Activated CD4-positive, alpha-beta T cell treated with anti-CD3 and anti-CD28 coated beads, Interleukin-2, amount 10 ng/mL, durations not matched to agents 7 days and 5 days (primary cell): ENCODE data around the gene JMJD8. TPM values are rescaled to one million over a fixed set of nuclear protein-coding genes. Genes with fewer than 3 reads are reported as not detected.
"Not testable (repeated sequence)": the region's sequence is repeated elsewhere in the genome, so short reads cannot be mapped to it uniquely, and the experiment has no call there.

Experiments
- CTCF ChIA-PET: fragments of 350-600 bp; sonication (Branson Sonifier 250); formaldehyde crosslinking; loops from one replicate; lab custom pipeline; 2021; ENCODE audit warnings: antibody characterized with exemption; lab: Charles Lee
- POLR2A ChIA-PET: fragments of 350-600 bp; sonication (Branson Sonifier 250); formaldehyde crosslinking; loops from one replicate; lab custom pipeline; 2021; ENCODE audit warnings: antibody characterized with exemption; lab: Charles Lee
- DNase-seq: peaks from one replicate; pipeline ENCODE4 v3.0.0-alpha.2; 2020
- H3K27ac Mint-ChIP-seq: one replicate; pipeline ENCODE4 v1.8.0; 2021; ENCODE audit warnings: mild to moderate bottlenecking, moderate library complexity, mixed read lengths
- H3K27me3 Mint-ChIP-seq: one replicate; pipeline ENCODE4 v1.8.0; 2021; ENCODE audit warnings: mixed read lengths
- H3K36me3 Mint-ChIP-seq: one replicate; pipeline ENCODE4 v1.8.0; 2021; ENCODE audit warnings: low read depth, mixed read lengths
- H3K4me1 Mint-ChIP-seq: one replicate; pipeline ENCODE4 v1.8.0; 2021; ENCODE audit warnings: mixed read lengths
- H3K4me3 Mint-ChIP-seq: one replicate; pipeline ENCODE4 v1.8.0; 2021; ENCODE audit warnings: mild to moderate bottlenecking, moderate library complexity, mixed read lengths
- H3K9me3 Mint-ChIP-seq: one replicate; pipeline ENCODE4 v1.8.0; 2021; ENCODE audit warnings: mixed read lengths
- total RNA-seq, 2 experiments: library from RNA; stranded (reverse); gene quantifications; one replicate each; pipeline ENCODE4 v1.2.3, GENCODE V29; 2021

Gene JMJD8
- total RNA-seq, 2 experiments from 2014 or later = 33.8 to 34.3 TPM

DNA sequence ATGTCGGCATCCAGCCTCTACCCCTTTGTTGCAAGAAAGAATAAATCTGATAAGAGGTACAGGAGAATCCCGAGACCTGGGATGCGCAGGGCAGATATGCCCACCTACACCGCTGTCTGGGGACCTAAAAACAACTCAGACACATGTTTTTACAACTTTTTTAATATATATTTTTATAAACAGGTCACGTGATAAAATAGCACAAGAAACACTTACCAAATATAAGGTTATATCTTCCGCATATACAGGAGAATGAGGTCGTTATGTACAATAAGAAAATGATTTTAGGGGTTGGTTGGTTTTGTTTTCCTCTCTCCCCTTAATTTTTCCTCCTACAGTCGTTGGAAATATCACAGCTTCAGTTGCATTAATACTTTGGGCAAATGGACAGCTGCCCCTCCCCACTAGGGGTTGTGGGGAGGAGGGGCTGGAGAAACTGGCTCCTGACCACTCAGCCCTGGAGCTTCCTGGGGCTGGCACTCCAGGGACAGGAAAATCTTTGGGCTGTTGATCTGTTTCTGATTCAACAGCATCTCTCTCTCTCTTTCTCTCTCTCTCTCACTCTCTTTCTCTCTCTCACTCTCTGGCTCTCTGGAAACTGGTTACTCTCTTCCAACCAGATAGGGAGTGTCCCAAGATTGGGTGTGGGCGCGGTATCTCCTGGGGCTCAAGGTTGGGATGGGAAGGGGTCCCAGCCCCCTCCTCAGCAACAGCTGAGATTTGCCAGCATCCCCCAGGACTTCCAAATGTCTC is 8.4 kb upstream of the JMJD8 start:
- Mint-ChIP-seq H3K36me3 (peaks cover 4% of the 10 kb centered on the region), H3K27ac (no peak overlapping the region), H3K4me3 (no peak overlapping the region), H3K27me3 (peaks cover 15% of the 10 kb centered on the region), H3K9me3 (no peaks in the 10 kb centered on the region), H3K4me1 (peaks cover 39% of the 10 kb centered on the region)
- ChIA-PET CTCF (interaction anchor here (1.3 kb wide), 1 partner anchor 56 kb away, joined by 3 read pairs; the partner anchor contains the start of gene METTL26), POLR2A (no interaction called here)
- no peak for DNase-seq

DNA sequence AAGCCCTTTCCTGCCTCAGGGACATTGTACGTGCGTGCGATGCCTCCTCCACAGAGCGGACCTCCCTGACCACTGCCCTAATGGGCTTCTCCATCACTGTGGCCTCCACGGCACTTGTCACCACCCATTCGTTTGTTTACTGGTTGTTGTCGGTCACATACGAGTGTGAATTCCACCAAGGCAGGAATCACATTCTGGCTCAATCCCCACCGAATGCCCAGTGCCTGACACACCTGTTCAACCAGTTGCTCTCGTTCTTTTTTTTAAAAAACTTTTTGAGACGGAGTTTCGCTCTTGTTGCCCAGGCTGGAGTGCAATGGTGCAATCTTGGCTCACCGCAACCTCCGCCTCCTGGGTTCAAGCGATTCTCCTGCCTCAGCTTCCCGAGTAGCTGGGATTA is 7.1 kb upstream of the JMJD8 start:
- Mint-ChIP-seq H3K27me3 (peaks cover 15% of the 10 kb centered on the region), H3K4me1 (peaks cover 36% of the 10 kb centered on the region), H3K27ac (peak overlapping the region; percentile 76), H3K4me3 (peak overlapping the region; percentile 89)
- DNase-seq, POLR2A ChIA-PET, H3K9me3 Mint-ChIP-seq, H3K36me3 Mint-ChIP-seq: not testable (repeated sequence)
- CTCF ChIA-PET = interaction anchor here (1.5 kb wide), 1 partner anchor 10 kb away, joined by 3 read pairs; no protein-coding TSS in a partner anchor

DNA sequence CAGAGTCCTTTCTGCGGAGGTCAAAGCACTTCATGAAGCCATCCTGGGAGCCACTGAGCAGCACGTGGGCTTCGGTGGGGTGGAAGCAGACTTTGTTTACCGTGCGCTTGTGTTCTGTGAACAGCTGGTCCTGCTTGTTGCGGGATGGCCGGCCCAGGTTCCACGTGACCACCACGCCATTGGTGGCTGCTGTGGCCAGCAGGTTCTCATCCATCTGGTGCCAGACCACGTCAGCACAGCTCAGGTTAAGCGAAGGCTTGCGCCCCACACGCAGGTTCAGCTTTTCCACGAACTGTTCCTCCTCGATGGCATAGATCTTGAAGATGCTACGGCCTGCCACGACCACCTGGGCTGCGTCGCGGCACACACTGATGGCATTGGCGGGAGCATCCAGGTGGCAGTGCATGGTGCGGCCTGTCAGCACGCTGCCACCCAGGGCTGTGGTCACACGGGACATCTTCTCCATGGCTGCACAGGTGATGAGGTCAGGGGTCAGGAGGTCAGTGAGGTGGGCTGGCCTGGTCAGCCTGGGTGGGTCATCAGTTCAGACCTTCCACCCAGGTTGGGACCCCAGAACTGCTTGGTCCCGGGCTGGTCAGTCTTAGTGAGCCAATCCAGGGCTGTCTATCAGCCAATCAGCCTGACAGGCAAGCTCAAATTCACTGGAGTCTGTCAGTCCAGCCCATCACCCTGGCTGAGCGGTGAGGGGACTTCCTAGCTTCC is 5.2 kb upstream of the JMJD8 start:
- Mint-ChIP-seq H3K27ac (peak overlapping the region; percentile 89), H3K27me3 (peaks cover 13% of the 10 kb centered on the region), H3K9me3 (no peaks in the 10 kb centered on the region), H3K4me1 (peaks cover 35% of the 10 kb centered on the region), H3K36me3 (peaks cover 9% of the 10 kb centered on the region), H3K4me3 (peak overlapping the region; percentile 89)
- DNase-seq = no peak
- ChIA-PET POLR2A (no interaction called here), CTCF (interaction anchor here (0.7 to 1.5 kb wide), 9 partner anchors 9 to 1016 kb away, joined by 3 to 5 read pairs (median 3); partner anchors contain the start of genes CIAO3, MAPK8IP3, RHBDL1 and RHOT2)

DNA sequence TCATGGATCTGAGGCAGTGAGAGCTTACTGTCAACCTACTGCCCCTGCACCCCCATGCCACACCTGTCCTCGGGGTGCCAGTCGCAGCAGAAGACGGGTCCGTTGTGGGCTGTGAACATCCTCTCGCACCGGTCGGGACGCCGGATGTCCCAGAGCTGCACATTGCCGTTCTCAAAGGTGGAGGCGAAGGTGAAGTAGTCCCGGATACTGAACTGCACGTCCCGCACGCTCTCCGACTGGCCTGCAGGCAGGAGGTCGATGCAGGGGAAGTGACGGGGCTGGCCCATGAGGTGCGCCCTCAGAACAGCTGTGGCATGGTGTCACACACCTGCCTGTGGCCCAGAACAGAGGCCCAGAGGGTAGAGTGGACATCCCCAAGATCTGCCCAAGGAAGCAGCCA is 3.4 kb upstream of the JMJD8 start:
- Mint-ChIP-seq H3K4me3 (peak overlapping the region; percentile 16), H3K9me3 (no peaks in the 10 kb centered on the region), H3K36me3 (peaks cover 12% of the 10 kb centered on the region), H3K27ac (no peak overlapping the region), H3K4me1 (peaks cover 44% of the 10 kb centered on the region), H3K27me3 (peaks cover 4% of the 10 kb centered on the region)
- ChIA-PET POLR2A (no interaction called here), CTCF (interaction anchor here (1.0 to 2.1 kb wide), 2 partner anchors 19 to 40 kb away, joined by 3 to 5 read pairs; partner anchors contain the start of gene RHOT2)
- no peak for DNase-seq

DNA sequence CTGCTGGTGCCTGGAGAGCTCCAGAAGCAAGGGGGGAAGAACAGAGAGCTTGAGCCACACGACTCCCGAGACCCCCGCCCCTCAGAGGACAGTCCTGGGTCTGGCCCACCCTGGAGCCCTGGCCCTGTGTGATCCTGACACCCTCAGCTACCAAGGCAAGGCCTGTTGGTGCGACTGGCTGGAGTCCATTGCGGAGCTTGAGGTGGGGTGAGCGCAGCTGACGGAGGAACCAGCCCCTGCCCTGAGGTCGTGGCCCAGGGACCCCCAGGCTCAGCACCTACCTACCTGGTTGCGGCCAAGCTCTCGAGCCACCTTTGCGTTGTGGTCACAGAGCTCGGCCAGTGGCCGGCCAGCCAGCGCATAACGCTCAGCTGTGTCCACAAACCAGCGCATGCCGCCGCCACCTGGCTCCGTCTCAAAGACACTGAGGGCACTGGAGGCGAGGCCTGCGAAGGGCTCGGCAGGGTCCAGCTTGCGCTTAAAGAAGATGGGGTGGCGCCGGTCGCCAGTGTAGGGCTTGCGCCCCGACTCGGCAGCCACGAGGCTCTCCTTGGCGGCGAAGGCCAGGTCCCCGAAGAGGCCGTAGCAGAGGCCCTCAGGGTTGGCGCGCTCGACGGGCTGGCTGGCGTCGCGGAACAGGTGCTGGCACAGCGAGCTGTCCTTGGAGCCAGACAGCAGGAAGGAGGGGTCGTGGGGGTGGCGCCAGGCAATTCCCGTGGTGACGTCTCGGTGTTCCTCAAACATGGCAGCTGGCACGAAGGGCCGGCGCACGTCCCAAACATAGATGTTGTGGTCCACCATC is 2.5 kb upstream of the JMJD8 start:
- no peak for DNase-seq
- POLR2A ChIA-PET = no interaction called here
- Mint-ChIP-seq H3K27me3 (no peaks in the 10 kb centered on the region), H3K4me1 (peaks cover 51% of the 10 kb centered on the region), H3K27ac (no peak overlapping the region), H3K9me3 (no peaks in the 10 kb centered on the region), H3K4me3 (no peak overlapping the region), H3K36me3 (peaks cover 19% of the 10 kb centered on the region)
- CTCF ChIA-PET = interaction anchor here (1.0 to 2.1 kb wide), 4 partner anchors 9 to 103 kb away, joined by 3 to 6 read pairs (median 4); partner anchors contain the start of gene RHOT2

DNA sequence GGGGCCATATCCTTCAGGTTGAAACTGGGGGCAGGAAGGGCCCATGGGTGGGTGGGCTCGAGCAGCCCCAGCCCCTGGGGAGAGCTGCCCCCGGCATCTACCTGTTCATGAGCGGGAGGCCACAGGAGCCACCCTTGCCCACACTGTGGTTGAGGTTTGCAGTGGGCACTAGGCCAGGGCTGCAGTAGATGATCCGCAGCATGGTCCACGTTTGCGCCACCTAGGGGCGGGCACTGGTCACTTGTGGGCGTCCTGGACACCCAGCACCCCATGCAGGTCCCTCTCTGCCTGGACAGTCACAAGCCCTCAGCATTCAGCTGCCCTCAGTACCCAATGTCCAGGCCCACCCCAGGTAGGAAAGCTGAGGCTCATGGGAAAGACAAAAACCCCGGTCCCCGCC is 1.8 kb upstream of the JMJD8 start:
- no peaks in the 10 kb centered on the region for H3K9me3 Mint-ChIP-seq
- H3K4me3 Mint-ChIP-seq = no peak overlapping the region
- DNase-seq = no peak
- peak overlapping the region; percentile 46 for H3K27ac Mint-ChIP-seq
- ChIA-PET POLR2A (no interaction called here), CTCF (interaction anchor here (1.1 to 2.1 kb wide), 3 partner anchors 9 to 104 kb away, joined by 3 to 6 read pairs (median 5); partner anchors contain the start of gene RHOT2)
- peaks cover 19% of the 10 kb centered on the region for H3K36me3 Mint-ChIP-seq
- H3K27me3 Mint-ChIP-seq = no peaks in the 10 kb centered on the region
- H3K4me1 Mint-ChIP-seq = peaks cover 54% of the 10 kb centered on the region

DNA sequence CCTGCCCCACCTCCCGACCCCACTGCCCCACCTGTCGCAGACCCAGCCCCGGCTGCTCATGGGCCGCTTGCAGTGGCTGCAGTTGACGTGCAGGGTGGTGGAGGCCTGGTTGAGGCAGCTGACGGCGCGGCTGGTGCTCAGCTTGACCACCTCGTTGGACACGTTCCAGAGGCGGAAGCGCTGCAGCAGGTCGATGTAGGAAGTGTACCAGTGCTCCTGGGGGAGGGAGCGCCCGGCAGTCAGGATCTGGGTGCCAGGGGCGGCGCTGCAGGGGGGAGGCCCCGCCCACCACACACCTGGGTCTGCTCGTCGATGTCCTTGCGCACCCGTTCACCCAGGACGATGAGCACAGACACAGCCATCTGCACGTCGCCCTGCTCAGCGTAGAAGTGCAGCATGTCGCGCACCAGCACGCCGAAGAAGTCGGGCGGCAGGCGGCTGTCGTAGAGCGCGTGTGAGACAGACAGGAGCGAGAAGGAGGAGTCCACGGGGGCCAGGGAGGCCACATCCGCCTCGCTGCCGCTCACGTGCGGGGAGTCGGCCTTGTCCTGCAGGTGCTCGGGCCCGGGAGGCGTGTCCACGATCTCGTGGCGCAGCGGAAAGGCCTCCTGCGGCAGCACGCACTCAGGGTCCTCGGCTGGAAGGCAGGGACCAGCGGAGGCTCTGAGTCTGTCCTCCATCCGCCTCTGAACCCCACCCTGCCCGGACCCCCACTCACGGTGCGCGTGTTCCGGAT is 995 bp upstream of the JMJD8 start:
- CTCF ChIA-PET = interaction anchor here (1.3 to 1.4 kb wide), 2 partner anchors 10 to 12 kb away, joined by 4 to 6 read pairs; no protein-coding TSS in a partner anchor

DNA sequence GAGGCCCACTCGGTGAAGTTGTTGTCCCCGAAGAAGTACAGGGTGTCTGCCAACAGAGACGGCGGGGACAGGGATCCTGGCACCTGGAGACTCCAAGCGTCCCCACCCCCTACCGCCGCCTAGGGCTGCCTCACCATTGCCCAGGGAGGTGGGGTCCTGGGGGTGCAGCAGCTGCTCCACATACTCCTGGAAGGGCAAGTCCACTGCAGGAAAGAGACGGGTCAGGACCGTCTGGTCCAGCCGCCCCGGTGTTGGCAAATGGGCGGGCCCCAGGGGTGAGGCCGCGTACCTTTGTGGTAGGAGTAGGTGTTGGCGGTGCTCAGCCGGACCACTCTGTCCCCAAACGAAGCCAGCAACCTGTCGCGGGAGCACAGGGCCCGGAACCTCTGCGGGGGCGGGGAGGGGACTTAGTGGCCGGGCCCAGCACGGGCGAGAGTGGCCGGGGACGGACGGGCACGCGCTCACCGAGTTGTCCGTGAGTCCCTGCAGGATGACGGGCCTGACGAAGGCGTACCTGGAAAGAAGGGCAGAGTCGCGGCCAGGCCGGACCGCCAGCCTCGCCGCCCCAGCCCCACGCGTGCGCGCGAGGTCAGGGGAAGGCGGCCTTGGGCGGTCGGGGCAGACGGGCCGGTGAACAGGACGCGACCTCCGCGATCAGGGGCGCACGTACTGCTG is 601 bp downstream of the JMJD8 start:
- peaks cover 41% of the 10 kb centered on the region for H3K4me1 Mint-ChIP-seq
- CTCF ChIA-PET = interaction anchor here (1.2 to 1.4 kb wide), 2 partner anchors 10 to 16 kb away, joined by 4 read pairs; partner anchors contain the start of gene RHOT2
- POLR2A ChIA-PET = no interaction called here
- H3K4me3 Mint-ChIP-seq = peak overlapping the region; percentile 72
- peaks cover 18% of the 10 kb centered on the region for H3K36me3 Mint-ChIP-seq
- peak overlapping the region; percentile 66 for H3K27ac Mint-ChIP-seq
- H3K9me3 Mint-ChIP-seq = no peaks in the 10 kb centered on the region
- H3K27me3 Mint-ChIP-seq = no peaks in the 10 kb centered on the region
- DNase-seq = no peak

More for the DNA sequence above, 995 bp upstream of the JMJD8 start:
- POLR2A ChIA-PET = interaction anchor here (0.6 kb wide), 1 partner anchor 154 kb away, joined by 3 read pairs; no protein-coding TSS in a partner anchor
- no peak overlapping the region for H3K4me3 Mint-ChIP-seq
- DNase-seq = no peak
- no peaks in the 10 kb centered on the region for H3K27me3 Mint-ChIP-seq
- H3K9me3 Mint-ChIP-seq = no peaks in the 10 kb centered on the region
- peaks cover 18% of the 10 kb centered on the region for H3K36me3 Mint-ChIP-seq
- H3K4me1 Mint-ChIP-seq = peaks cover 49% of the 10 kb centered on the region
- no peak overlapping the region for H3K27ac Mint-ChIP-seq

DNA sequence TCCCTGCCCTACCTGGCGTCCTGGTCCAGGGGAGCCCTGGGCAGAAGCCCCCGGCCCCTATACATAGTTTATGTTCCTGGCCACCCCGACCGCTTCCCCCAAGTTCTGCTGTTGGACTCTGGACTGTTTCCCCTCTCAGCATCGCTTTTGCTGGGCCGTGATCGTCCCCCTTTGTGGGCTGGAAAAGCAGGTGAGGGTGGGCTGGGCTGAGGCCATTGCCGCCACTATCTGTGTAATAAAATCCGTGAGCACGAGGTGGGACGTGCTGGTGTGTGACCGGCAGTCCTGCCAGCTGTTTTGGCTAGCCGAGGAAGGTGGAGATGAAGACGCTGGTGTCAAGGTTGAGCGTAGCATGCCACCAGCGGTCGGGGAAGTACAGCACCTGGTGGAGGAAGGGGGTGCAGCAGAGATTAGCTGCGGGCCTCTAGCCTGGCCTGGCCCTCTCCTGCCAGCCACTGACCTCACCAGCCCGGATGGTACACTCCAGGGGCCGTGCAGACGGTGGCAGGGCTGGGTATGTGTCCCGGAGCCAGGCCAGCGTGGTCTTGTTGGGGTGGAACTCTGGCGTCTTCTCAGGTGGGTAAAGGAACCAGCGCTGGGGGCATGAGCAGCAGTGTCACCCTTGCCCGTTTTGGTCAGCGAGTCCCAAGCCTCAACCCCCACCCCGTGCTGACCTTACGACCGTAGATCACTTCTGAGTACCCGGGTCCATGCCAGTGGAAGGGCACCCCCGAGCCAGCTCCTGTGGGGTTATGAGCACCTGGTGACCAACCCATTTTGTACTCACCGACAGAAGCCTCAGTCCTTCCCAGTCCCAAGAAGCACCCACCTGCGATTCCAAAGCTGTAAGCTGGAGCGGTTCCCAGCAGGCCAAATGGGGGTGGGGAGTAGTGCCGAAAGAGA is 1.4 kb downstream of the JMJD8 start:
- no peaks in the 10 kb centered on the region for H3K27me3 Mint-ChIP-seq
- H3K9me3 Mint-ChIP-seq = no peaks in the 10 kb centered on the region
- H3K36me3 Mint-ChIP-seq = peaks cover 18% of the 10 kb centered on the region
- peak overlapping the region; percentile 72 for H3K4me3 Mint-ChIP-seq
- CTCF ChIA-PET = interaction anchor here (1.2 kb wide), 1 partner anchor 15 kb away, joined by 4 read pairs; the partner anchor contains the start of gene RHOT2
- POLR2A ChIA-PET = no interaction called here
- H3K4me1 Mint-ChIP-seq = peaks cover 41% of the 10 kb centered on the region
- DNase-seq = no peak
- peak overlapping the region; percentile 66 for H3K27ac Mint-ChIP-seq

DNA sequence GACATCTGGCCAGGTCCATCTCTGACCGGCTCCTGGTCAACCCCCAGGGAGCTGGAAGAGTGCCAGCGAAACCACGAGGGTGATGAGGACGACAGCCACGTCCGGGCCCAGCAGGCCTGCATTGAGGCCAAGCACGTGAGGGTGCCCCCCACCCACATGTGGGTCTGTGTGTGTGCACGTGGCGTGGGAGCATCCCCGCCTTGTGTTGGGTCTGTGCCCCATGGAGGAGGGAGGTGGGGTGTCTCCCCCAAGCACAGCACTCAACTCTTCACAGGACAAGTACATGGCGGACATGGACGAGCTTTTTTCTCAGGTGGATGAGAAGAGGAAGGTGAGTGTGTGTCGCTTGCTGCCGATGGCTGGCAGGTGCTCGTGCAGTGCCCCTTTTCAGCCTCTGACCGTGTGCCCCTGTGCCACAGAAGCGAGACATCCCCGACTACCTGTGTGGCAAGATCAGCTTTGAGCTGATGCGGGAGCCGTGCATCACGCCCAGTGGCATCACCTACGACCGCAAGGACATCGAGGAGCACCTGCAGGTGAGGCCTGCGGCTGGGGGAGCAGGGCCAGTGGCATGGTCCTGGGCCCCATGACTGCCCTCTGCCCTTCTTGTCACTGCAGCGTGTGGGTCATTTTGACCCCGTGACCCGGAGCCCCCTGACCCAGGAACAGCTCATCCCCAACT is 2.2 kb downstream of the JMJD8 start:
- POLR2A ChIA-PET = no interaction called here
- CTCF ChIA-PET = interaction anchor here (1.1 to 2.4 kb wide), 2 partner anchors 8 to 14 kb away, joined by 4 to 9 read pairs; partner anchors contain the start of genes RHOT2 and WDR24
- Mint-ChIP-seq H3K27ac (peak overlapping the region; percentile 48), H3K36me3 (peaks cover 18% of the 10 kb centered on the region), H3K4me3 (peak overlapping the region; percentile 72), H3K4me1 (peaks cover 39% of the 10 kb centered on the region), H3K9me3 (no peaks in the 10 kb centered on the region), H3K27me3 (no peaks in the 10 kb centered on the region)
- DNase-seq = no peak
